ENCODE data around the gene ARHGAP10.

DNA sequence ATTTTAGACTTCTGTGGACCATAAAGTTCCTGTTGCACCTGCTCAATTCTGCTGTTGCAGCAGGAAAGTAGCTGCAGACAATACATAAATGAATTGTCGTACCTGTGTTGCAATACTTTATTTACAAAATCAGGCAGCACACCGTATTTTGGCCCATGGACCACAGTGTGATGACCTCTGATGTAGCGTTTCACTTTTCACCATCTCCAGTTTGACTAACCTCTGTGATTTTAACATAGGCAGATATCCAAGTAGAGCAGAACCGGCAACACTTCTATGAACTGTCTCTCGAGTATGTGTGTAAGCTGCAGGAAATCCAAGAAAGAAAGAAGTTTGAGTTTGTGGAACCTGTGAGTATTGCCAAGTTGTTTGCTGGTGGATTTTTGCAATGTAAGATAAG lies 132.7 kb downstream of the ARHGAP10 start:
- TF ChIP-seq, protein P1, sequence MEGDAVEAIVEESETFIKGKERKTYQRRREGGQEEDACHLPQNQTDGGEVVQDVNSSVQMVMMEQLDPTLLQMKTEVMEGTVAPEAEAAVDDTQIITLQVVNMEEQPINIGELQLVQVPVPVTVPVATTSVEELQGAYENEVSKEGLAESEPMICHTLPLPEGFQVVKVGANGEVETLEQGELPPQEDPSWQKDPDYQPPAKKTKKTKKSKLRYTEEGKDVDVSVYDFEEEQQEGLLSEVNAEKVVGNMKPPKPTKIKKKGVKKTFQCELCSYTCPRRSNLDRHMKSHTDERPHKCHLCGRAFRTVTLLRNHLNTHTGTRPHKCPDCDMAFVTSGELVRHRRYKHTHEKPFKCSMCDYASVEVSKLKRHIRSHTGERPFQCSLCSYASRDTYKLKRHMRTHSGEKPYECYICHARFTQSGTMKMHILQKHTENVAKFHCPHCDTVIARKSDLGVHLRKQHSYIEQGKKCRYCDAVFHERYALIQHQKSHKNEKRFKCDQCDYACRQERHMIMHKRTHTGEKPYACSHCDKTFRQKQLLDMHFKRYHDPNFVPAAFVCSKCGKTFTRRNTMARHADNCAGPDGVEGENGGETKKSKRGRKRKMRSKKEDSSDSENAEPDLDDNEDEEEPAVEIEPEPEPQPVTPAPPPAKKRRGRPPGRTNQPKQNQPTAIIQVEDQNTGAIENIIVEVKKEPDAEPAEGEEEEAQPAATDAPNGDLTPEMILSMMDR (IDR thresholded peaks at IDR 0.05), result no peak
- no peak for TF ChIP-seq EZH2 (IDR thresholded peaks at IDR 0.05)

Measured in neural progenitor cell (in vitro differentiated cells).